ENCODE measurements around the gene DCPS. TPM values are rescaled to one million over a fixed set of nuclear protein-coding genes. Genes with fewer than 3 reads are reported as not detected.
"Not testable (repeated sequence)": the region's sequence is repeated elsewhere in the genome, so short reads cannot be mapped to it uniquely, and the experiment has no call there.

Gene DCPS
- total RNA-seq, 1 donor from 2014 or later, result 15.2 TPM

DNA sequence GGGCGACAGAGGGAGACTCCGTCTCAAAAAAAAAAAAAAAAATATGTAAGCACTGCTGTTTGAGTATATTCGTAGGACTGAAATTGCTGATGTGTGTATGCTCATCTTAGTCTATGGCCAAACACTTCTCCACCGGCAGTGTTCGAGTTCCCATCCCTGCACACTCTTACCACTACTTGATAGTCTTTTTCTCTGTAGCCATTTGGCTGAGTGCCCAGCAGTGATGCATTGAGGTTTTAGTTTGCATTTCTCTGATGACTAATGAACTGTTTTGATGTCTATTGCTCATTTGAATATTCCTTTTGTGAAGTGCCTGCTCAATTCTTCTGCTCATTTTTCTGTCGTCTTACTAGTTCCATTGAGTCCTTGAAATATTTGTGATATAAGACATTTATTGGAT, 19.0 kb upstream of the DCPS start:
- DNase-seq (ENCODE audit: low read depth, low spot score), result peak; percentile 77

DNA sequence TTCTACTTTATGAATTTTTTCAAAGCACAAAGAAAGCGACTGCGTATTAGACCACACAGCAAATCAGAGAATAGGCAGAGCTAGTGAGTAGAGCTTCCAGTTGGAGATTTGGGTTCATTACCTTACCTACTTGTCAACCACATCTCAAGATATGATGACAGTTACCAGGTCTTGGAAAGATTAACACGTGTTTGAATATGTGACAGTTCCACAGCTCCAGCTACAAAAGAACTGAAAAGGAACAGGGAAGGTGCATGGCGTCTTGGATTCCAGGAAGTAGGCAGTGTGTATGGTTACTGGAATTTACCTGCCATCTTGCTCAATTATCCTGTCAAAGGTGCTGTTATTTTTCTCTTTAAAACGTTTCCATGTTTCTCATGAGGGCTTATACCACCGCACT, 15.6 kb upstream of the DCPS start:
- DNase-seq (ENCODE audit: low read depth, low spot score), result no peak

DNA sequence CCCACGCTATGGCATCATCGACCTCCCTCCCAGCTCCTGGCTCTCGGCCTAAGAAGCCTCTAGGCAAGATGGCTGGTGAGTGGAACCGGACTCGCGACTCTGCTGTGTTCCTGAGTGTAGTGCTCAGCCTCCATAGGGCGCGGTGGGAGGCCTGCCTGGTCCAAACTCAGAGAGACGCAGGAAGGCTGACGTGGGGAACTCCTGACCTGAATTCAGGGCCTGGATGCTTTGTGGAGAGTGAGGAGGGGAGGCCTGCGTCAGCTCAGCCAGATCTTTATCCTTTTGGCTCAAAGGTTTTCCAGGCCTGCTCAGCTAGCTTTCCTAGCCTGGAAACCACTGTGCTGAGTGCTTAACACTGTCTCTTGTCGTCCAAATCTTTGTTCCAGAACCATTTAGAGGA, 13.0 kb upstream of the DCPS start:
- DNase-seq (ENCODE audit: low read depth, low spot score), result no peak

DNA sequence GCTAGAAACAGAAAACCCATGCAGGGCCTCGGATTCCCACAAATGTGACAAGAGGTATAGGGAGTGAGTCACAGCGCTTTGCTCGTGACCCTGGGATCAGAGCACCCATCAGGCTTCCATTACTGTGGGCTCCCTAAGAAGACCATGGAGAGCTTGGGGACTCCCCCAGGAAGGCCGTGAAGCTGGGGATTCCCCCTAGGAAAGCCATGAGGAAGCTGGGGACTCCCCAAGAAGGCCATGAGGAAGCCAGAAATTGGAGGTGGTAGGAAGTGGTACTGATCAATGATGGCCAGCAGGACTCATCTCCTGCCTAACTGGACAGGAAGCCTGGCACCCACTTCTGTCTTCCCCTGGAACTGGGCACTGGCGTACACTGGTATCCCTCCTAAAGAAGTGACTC, 10.1 kb upstream of the DCPS start:
- DNase-seq (ENCODE audit: low read depth, low spot score), result no peak

DNA sequence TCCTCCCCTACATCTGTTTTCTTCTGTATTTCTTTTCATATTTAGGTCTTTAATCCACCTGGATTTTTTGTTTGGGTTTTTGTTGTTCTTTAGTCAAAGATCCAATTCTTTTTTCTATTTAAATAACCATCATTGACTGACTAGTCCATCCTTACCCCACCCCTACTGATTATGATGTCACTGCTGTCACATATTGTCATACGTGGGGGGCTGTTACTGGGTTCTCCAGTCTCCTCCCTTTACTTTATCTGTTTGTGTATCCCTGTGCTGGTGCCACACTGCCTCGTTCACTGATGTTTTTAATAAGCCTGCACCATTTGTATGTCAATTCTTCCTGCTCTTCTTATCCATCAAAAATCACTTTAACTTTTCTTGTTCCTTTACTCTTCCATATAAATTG, 6.9 kb upstream of the DCPS start:
- DNase-seq (ENCODE audit: low read depth, low spot score), result no peak

DNA sequence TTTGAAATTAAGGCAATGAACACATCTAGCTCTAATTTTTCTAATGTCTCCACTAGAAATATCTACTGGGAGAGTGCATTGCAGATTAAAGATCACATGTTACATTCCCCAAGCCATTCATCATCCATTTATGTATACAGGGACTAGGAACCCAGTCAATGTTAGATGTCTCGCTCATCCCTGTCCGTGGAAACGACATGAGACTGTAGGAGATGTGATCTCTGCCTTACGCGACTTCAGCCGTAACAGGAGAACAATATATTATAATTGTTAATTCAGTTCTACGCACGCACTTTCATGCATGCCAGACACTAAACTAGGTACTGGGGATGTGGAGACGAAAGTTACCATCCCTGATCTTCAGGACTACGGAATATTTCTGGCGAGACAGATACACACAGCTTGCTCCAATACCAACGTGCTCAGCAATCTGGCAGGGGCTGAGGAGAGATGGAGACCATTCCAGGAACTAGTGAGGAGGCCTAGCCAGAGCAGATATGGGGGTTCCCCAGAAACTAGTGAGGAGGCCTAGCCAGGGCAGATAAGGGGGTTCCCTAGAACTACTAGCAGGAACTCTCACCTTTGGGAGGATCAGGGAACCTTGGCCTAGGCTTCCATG, 706 bp downstream of the DCPS start:
- no peak for DNase-seq (ENCODE audit: low read depth, low spot score)

DNA sequence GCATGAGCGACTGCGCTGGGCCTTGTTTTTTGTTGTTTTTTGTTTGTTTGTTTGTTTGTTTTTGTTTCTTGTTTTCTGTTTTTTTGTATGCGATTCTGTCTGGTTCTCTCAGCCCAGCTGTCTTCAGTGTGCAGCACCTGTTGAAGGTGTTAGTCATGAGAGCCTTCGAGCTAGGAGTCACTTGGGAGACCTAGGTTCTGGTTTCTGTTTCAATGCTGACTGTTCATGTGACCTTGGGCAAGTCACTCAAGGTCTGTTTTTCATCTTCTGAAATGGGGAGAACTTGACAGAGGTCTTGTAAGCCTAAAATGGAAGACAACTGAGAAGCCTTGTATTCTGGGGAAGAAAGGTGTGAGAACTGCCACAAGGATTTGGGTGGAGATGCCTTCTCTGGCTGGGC, 1.8 kb downstream of the DCPS start:
- no peak for DNase-seq (ENCODE audit: low read depth, low spot score)

DNA sequence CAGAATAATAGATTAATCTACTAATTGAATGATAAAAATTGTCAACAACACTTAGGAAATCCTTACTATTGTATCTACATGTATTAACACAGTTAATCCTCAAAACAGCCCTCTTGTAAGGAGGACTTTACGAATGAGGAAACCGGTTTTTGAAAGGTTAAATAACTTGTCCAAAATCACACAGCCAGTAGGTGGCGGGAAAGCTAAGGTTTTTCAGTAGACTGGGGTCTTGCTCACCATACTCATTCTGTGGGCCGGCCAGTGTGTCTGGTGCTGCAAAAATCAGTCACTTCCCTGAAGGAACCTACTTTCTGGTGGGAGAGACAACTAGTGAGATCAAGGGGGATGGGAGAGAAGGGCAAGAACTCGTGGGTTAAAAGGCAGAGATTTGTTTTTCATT, 3.8 kb downstream of the DCPS start:
- DNase-seq (ENCODE audit: low read depth, low spot score), result no peak

DNA sequence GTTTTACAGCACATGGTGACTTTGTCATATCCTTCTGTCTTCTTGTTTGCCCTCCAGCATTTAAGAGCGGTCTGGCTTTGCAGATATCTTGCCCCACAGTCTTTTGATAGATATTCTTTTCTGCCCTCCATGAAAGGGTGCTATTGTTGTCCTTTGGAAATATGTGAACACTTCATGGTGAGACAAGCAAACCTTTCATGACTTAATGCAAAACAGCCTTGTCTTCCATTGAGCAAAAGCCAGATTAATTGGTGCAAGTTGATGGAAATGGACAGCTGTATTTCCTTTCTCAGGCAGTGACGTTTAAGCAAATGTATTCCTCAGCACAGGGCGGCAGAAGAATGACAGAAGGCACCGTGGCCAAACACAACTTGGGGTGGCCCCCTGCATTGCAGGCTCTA, 4.4 kb downstream of the DCPS start:
- no peak for DNase-seq (ENCODE audit: low read depth, low spot score)

DNA sequence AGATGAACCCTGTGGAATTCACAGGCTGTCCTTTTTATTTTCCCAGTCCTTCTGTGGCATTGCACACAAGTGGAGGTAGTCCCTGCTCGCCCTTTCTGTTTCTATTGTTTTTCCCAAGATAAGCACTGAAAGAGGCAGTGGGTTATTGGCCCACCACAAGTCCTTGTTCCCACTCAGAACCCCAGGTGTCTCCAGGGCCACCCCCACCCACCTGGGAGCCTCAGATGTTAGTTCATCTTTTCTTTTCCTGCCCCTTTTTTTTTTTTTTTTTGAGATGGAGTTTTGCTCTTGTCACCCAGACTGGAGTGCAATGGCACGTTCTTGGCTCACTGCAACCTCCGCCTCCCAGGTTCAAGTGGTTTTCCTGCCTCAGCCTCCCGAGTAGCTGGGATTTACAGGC, 4.9 kb downstream of the DCPS start:
- not testable (repeated sequence) for DNase-seq (ENCODE audit: low read depth, low spot score)

DNA sequence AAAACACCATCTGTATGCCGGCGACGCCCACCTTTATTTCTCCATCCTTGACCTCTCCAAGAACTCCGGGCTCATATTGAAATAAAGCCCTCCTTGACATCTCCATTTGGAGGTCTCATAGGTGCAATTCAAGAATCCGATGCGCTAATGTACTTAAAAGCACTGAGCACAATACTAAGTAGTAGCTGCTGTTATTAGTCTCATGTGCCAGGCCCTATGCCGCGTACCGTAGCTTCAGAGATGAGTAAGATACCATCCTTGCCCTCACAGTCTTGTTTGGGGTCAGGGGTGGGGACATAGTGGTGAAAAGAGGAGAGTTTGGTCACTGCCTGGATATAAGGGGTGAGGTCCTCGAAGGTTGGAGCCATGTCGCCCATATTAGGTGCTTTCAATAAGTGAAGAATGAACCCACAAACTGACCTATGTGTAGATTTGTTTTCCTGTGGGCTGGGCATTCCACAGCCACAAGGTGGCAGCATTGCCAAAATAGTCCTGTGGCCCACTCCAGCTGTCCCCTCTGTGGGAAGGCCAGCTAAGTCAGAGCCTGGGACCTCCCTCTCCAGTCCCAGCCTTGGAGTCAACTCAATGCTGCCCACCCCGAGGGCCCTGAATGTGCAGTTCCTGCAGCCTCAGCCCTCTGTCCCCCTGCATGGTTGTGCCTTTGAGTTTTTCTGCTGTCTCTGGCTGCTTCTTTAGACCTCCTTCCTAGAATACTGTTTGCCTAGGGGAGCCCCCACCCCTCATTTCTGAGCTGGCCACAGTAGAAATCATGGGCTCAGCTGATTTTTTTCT, 6.5 kb downstream of the DCPS start:
- no peak for DNase-seq (ENCODE audit: low read depth, low spot score)

DNA sequence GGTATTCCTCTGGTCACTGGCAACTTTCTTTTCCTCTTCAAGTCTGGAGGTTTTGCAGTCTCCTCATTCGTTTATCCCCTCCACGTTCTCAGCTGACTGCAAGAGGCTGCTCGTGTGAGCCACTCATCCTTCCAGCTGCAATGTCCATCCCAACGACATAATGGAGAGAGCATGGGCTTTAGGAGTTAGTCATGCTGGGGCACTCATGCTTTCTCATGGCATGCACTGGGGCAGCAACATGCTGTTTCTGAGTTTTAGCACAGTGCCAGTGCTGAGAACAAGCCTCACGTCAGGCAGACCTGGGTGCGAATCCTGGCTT, 7.1 kb downstream of the DCPS start:
- DNase-seq (ENCODE audit: low read depth, low spot score), result no peak

DNA sequence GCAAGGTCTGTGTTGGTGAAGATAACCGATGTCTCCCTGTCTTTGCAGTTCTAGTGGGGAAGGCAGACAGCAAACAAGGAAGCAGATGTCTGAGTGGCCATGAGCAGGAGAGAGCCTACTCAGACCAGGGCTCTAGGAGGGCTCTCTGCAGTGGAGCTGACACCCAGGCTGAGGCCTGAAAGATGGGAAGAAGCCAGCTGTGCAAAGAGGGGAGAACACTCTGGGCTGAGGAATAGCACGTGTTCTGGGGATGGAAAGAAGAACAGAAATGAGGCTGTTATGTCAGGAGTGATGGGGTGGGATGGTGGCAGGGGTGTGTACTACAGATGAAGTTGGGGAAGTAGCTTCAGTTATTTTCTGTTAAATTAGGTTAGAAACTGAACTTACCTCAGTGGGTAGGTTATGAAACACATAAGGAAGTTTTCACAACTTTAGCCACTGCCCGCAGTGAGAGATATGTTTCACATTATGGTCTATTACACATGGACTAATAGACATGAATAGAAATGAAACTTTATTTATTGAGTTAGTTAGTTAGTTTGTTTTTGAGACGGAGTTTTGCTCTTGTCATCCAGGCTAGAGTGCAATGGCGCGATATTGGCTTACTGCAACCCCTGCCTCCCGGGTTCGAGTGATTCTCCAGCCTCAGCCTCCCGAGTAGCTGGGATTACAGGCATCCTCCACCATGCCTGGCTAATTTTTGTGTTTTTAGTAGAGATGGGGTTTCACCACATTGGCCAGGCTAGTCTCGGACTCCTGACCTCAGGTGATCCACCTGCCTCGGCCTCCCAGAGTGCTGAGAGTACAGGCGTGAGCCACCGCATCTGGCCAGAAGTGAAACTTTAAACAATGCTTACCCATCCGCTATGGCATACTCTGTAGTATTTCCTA, 7.8 kb downstream of the DCPS start:
- DNase-seq (ENCODE audit: low read depth, low spot score), result no peak

DNA sequence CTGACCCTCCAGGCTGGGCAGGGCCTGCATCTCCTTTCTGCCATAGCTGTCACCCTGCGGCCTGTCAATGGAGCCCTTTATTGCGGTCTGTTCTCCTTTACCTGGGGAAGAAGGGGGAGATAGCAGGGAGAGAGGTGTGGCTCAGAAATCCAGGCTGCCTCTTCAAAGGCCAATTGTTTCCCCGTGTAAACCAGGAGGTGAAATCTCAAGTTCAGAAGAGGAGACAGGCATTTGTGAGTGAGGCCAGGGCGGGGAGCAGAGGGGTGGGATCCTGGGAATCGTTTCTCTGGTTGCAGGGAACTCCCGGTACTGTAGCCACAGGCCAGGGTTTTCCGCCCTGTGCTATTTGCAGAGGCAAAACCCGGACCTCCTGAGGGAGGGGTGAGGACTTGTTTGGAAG, 9.1 kb downstream of the DCPS start:
- no peak for DNase-seq (ENCODE audit: low read depth, low spot score)

DNA sequence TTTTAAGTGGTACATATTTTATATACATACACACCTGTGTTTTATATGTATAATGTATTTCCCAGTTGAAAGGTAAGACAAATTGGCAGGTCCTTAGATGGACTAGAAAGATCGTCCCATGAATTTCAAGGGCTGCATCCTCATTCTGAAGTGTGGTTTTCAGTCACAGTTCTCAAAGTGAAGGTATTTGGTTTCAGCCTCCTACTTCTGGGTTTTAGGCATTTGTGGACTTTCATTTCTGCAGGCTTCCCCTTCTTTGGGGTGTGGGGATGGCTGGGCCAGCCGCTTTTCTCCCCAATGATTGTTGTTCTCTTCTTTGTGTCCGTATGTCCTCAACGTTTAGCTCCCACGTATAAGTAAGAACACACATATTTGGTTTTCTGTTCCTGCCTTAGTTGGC, 10.0 kb downstream of the DCPS start:
- no peak for DNase-seq (ENCODE audit: low read depth, low spot score)

DNA sequence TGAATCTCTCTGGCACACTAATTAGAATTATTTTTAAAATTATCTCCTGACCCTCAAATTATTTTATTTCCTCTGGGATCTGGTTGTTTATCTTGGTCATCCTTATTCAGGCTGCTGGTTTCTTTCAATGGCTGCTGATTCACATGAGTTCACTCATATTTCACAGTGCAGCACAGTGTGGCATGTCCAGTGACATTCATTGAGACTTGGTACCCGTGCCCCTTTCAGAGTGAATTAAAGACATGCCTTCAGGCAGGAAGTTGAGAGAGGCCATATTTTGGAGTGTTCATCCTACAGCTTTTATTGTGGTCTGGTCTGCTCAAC, 13.5 kb downstream of the DCPS start:
- DNase-seq (ENCODE audit: low read depth, low spot score), result no peak

DNA sequence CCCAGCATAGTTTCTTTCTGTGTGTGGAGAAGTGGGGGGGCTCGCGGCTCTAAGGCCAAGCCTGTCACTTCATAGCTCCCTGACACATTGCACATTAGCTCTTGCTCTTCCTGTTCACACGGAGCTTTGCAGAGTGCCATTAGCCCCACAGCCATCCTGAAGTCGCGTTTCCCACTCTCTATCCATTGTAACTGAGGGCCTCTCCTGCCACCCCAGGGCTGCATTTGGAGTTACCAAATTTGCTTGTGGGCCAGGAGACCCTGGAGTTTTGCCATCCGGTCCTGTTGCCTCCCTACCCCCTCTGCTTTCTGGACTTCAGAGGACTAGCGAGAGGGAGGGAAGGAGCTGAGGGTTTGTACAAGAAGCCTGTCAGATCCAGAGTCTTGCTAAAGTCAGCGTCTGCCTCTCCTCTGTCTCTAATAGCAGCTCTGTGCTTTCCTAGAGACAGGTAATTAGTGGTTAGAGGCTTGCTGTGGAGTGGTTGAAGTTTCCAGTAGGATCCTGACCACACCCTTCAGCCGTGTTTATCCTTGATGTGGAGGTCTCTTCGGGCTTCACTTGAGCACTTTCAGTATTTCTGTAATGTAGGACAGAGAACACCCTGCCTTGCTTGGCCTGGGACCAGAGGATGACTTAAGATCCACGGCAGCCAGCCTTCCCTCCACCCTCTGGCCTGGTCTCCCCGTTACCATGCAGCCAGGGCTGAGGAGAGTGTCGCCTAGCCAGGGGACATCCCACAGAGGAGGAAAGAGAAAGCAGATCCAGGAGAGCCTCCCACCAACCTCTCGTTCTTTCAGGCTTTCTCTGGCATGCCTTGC, 14.1 kb downstream of the DCPS start:
- DNase-seq (ENCODE audit: low read depth, low spot score), result no peak

DNA sequence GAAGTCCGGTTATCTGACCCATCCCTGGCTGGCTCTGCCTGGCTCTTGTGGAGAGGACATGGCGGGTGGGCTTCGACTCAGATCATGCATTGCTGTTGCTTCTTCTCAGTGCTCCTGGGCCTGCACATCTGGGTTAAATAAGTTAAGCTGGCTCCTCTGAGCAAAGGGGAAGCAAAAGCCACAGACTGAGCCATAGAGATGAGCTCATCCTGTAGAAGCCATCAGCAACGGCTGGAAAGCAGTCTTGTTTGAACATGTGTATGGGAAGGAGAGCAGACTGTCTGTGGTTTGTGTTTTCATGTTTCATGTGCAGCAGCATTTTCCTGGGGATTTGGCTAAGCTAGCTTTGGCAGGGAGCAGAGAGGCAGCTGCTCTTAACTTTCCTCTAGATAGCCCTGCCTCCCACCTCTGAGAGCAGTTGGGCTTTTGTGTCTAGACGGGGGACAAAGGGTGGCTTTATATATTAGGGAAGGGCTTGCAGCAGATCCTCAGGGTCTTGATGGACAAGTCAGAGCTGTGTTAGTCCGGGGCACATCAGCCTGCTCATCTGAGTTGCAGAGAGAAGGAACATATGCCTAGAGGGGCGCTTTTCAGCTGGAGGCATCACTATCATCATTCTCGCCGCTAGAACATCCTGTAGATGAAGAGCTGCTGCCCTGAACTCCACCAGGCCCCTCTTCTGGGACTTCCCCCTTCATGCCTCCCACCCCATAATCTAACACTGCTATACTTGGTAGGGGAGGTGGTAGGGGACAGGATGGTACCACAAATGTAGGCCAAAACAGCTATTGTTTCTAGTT, 14.9 kb downstream of the DCPS start:
- DNase-seq (ENCODE audit: low read depth, low spot score), result no peak

DNA sequence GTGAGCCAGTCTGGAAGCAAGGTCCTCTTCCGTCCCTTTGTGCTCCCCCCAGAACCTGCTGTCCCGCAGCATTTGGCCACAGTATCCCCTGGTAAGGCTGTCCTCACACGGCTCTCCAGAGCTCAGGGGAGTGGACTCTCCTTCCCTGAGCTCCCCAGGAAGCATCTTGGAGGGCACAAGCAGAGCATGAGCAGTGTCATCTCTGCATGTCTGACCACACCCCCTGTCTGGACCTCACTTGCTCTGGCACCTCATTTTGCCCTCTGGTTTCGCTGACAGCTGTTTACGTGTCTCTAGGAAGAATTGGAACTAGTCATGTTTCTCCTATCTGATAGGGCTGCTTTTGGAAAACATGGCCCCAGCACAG, 15.5 kb downstream of the DCPS start:
- no peak for DNase-seq (ENCODE audit: low read depth, low spot score)

DNA sequence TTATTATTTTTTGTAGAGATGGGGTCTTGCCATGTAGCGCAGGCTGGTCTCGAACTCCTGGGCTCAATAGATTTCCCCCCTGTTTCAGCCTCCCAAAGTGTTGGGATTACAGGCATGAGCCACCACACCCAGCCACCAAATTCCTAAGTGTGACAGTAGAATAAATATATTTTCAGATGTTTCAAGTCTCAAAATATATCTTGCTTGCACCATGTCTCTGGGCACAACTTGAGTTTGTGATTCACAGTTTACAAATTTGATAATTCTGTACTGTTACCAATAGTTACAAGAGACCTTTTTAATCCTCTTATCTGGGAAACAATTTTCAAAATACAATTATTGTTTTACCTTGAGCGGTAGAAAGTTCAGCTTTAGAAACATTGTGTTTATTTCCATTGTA, 19.1 kb downstream of the DCPS start:
- no peak for DNase-seq (ENCODE audit: low read depth, low spot score)

Measured in pulmonary artery endothelial cell (primary cell).